Panc1 (cell line): ENCODE measurements around the gene CAPN10. TPM values are rescaled to one million over a fixed set of nuclear protein-coding genes. Genes with fewer than 3 reads are reported as not detected.

Experiments
- ATAC-seq: fragments of 200-7000 bp; cut with Tn5 transposase; 2 replicates; pipeline ENCODE4 v1.9.1; 2020; ENCODE audit warnings: mild to moderate bottlenecking, moderate library complexity
- BruUV-seq: library from RNA; stranded (reverse); fragments of 400-500 nt; replicated peaks from 2 replicates; lab custom pipeline; 2021; lab: Mats Ljungman, UMichigan
- CTCF ChIA-PET: fragments of 300-600 bp; sonication (Branson Sonifier 250); formaldehyde crosslinking; loops from one replicate; lab custom pipeline; 2022; ENCODE audit warnings: antibody characterized with exemption; lab: Charles Lee
- POLR2A ChIA-PET: fragments of 300-600 bp; sonication (Branson Sonifier 250); formaldehyde crosslinking; loops from one replicate; lab custom pipeline; 2022; ENCODE audit warnings: antibody characterized with exemption; lab: Charles Lee
- DNase-seq: peaks from one replicate; pipeline ENCODE4 v3.0.0-alpha.2; 2010; ENCODE audit warnings: low read depth, low spot score
- H3K27ac ChIP-seq: 2 replicates; pipeline ENCODE4 v1.5.1; 2011; ENCODE audit warnings: mild to moderate bottlenecking, low read length, inconsistent platforms
- H3K27me3 ChIP-seq: fragments of 200-500 bp; sonication (Bioruptor generic); 2 replicates; pipeline ENCODE4 v1.6.0; 2014; ENCODE audit warnings: low read length, inconsistent platforms; ENCODE audit not compliant: control insufficient read depth, insufficient read depth
- H3K36me3 ChIP-seq: fragments of 200-500 bp; sonication (Bioruptor generic); 2 replicates; pipeline ENCODE4 v1.5.1; 2014; ENCODE audit warnings: inconsistent platforms, mild to moderate bottlenecking, low read length, moderate library complexity; ENCODE audit not compliant: control insufficient read depth, insufficient read depth
- H3K4me1 ChIP-seq: 2 replicates; pipeline ENCODE4 v1.5.1; 2011; ENCODE audit warnings: inconsistent platforms, mild to moderate bottlenecking, low read length, moderate library complexity; ENCODE audit not compliant: control insufficient read depth, insufficient read depth
- H3K4me3 ChIP-seq, 2 experiments: 2 replicates each; pipeline ENCODE4 v1.5.1; 2011 to 2012; ENCODE audit warnings: low read depth in 2 of 2, low read length in 2 of 2, mild to moderate bottlenecking in 2 of 2, inconsistent platforms in 1 of 2, moderate library complexity in 1 of 2
- H3K9me3 ChIP-seq: fragments of 200-500 bp; sonication (Bioruptor generic); 2 replicates; pipeline ENCODE4 v1.5.1; 2014; ENCODE audit warnings: low read depth, mild to moderate bottlenecking, inconsistent platforms, low read length, moderate library complexity; ENCODE audit not compliant: control insufficient read depth, insufficient read depth
- CTCF ChIP-seq: fragments of 450-650 bp; IDR thresholded peaks from 2 replicates; pipeline ENCODE4 v1.5.1; 2017; ENCODE audit warnings: mild to moderate bottlenecking
- POLR2AphosphoS5 ChIP-seq: IDR thresholded peaks from 2 replicates; pipeline ENCODE4 v1.6.1; 2012; ENCODE audit warnings: mild to moderate bottlenecking, low read depth, low read length, moderate library complexity
- REST ChIP-seq, 2 experiments: IDR thresholded peaks; 2 replicates each; pipeline ENCODE4 v1.6.1; 2011 to 2012; ENCODE audit warnings: low read depth in 2 of 2, control low read depth in 1 of 2, low read length in 1 of 2, mild to moderate bottlenecking in 1 of 2, moderate library complexity in 1 of 2; ENCODE audit not compliant: insufficient read depth in 1 of 2
- SIN3A ChIP-seq: IDR thresholded peaks from 2 replicates; pipeline ENCODE4 v1.6.1; 2012; ENCODE audit warnings: low read depth, mild to moderate bottlenecking, low read length, moderate library complexity, borderline replicate concordance; ENCODE audit not compliant: insufficient read depth
- TCF7L2 ChIP-seq: IDR thresholded peaks from 2 replicates; pipeline ENCODE4 v1.6.1; 2011; ENCODE audit warnings: mild to moderate bottlenecking, low read depth, low read length, inconsistent platforms
- in situ Hi-C: cut with HindIII; loops from 2 replicates; pipeline ENCODE4 v1.10.0; 2016; ENCODE audit warnings: low sequenced_read_pairs, low pct_unique_long_range_greater_than_20kb
- intact Hi-C: fragments of 100-400 bp; cut with micrococcal nuclease; formaldehyde crosslinking; loops from one replicate; pipeline ENCODE4 v1.10.0; 2022; ENCODE audit not compliant: unreplicated experiment
- total RNA-seq: library from RNA; stranded (reverse); gene quantifications from one replicate; pipeline ENCODE4 v1.2.1, GENCODE V29; 2021; ENCODE audit not compliant: unreplicated experiment

CAPN10 gene
- total RNA-seq, 1 experiment from 2014 or later = 38.6 TPM

- in situ Hi-C loops = no loop called here
- ATAC-seq (no peak), DNase-seq (no peak)
- intact Hi-C loops = no loop called here
- no peaks in the 10 kb centered on the region; the same call in 1 of the 2 replicates for H3K9me3 ChIP-seq
- H3K27me3 ChIP-seq = no peaks in the 10 kb centered on the region
- CTCF ChIA-PET = no interaction called here
- POLR2A ChIA-PET = no interaction called here
- H3K4me3 ChIP-seq = no peak overlapping the region
- BruUV-seq = no TSS peak
- H3K27ac ChIP-seq = 0 out of 2 replicates have a peak overlapping the region, but pooled peaks have one; percentile 15
- no peaks in the 10 kb centered on the region for H3K36me3 ChIP-seq
- H3K4me1 ChIP-seq = peaks cover 15% of the 10 kb centered on the region
- TF ChIP-seq REST (IDR thresholded peaks at IDR 0.05; ENCODE audit: insufficient read depth in 1 of 2, low read depth in 2 of 2, low read length in 1 of 2) (no peak), CTCF (no peak), TCF7L2 (no peak), SIN3A (no peak), POLR2AphosphoS5 (peak; percentile 43)
Observed at GRCh38 chr2:240579071-240579762, 7.3 kb upstream of the CAPN10 start.

- Histone ChIP-seq H3K4me1 (peaks cover 22% of the 10 kb centered on the region), H3K9me3 (no peaks in the 10 kb centered on the region; the same call in 1 of the 2 replicates), H3K27me3 (no peaks in the 10 kb centered on the region), H3K36me3 (no peaks in the 10 kb centered on the region; the same call in 1 of the 2 replicates), H3K27ac (peak overlapping the region; percentile 54), H3K4me3 (no peak overlapping the region)
- DNase-seq (no peak), ATAC-seq (peak; percentile 74)
- POLR2A ChIA-PET = no interaction called here
- intact Hi-C loops = no loop called here
- CTCF ChIA-PET = interaction anchor here (0.7 to 1.0 kb wide), 2 partner anchors 66 to 142 kb away, joined by 3 read pairs; no protein-coding TSS in a partner anchor
- BruUV-seq = no TSS peak
- in situ Hi-C loops = no loop called here
- TF ChIP-seq TCF7L2 (no peak), POLR2AphosphoS5 (no peak), REST (IDR thresholded peaks at IDR 0.05; ENCODE audit: insufficient read depth in 1 of 2, low read depth in 2 of 2, low read length in 1 of 2) (no peak), SIN3A (no peak), CTCF (no peak; the same call in 1 of the 2 replicates)
Observed at GRCh38 chr2:240579771-240580614, 6.5 kb upstream of the CAPN10 start.
